Smooth muscle cell (in vitro differentiated cells): ENCODE data around the gene UTP4. TPM values are rescaled to one million over a fixed set of nuclear protein-coding genes. Genes with fewer than 3 reads are reported as not detected.
A peak's percentile ranks its signal among the peaks of the same experiment; 100 is the strongest.

Experiments used
- DNase-seq: peaks from one replicate; lab custom pipeline; 2025; ENCODE audit not compliant: unreplicated experiment; lab: John Stamatoyannopoulos, UW
- H2AFZ ChIP-seq: fragments of 200-600 bp; sonication (generic); 2 replicates; pipeline ENCODE4 v1.6.0; 2016; ENCODE audit warnings: antibody characterized with exemption, low read depth, mild to moderate bottlenecking
- H3F3A ChIP-seq: fragments of 200-600 bp; sonication (generic); 2 replicates; pipeline ENCODE4 v1.6.0; 2017; ENCODE audit warnings: antibody characterized with exemption, low read depth
- H3K27ac ChIP-seq: fragments of 200-600 bp; sonication (generic); 2 replicates; pipeline ENCODE4 v1.5.1; 2016; ENCODE audit warnings: low read depth, mild to moderate bottlenecking
- H3K27me3 ChIP-seq: fragments of 200-600 bp; sonication (generic); 2 replicates; pipeline ENCODE4 v1.6.1; 2016; ENCODE audit warnings: low read depth, mild to moderate bottlenecking
- H3K36me3 ChIP-seq: fragments of 200-600 bp; sonication (generic); 2 replicates; pipeline ENCODE4 v1.5.1; 2016; ENCODE audit warnings: low read depth
- H3K4me1 ChIP-seq: fragments of 200-600 bp; sonication (generic); 2 replicates; pipeline ENCODE4 v1.5.1; 2016; ENCODE audit warnings: low read depth
- H3K4me2 ChIP-seq: fragments of 200-600 bp; sonication (generic); 2 replicates; pipeline ENCODE4 v1.6.0; 2016; ENCODE audit warnings: mild to moderate bottlenecking
- H3K4me3 ChIP-seq: fragments of 200-600 bp; sonication (generic); 2 replicates; pipeline ENCODE4 v1.5.1; 2016; ENCODE audit warnings: mild to moderate bottlenecking
- H3K79me2 ChIP-seq: fragments of 200-600 bp; sonication (generic); 2 replicates; pipeline ENCODE4 v1.6.0; 2016; ENCODE audit warnings: low read depth, mild to moderate bottlenecking
- H3K9ac ChIP-seq: fragments of 200-600 bp; sonication (generic); 2 replicates; pipeline ENCODE4 v1.6.0; 2016; ENCODE audit warnings: low read depth
- H3K9me3 ChIP-seq: fragments of 200-600 bp; sonication (generic); replicated peaks from 2 replicates; pipeline ENCODE4 v1.5.1; 2016; ENCODE audit warnings: low read depth
- H4K20me1 ChIP-seq: fragments of 200-600 bp; sonication (generic); 2 replicates; pipeline ENCODE4 v1.6.0; 2016; ENCODE audit warnings: low read depth
- WGBS: methylation state at CpG from one replicate; pipeline ENCODE4 v1.1.7; 2016; ENCODE audit warnings: low lambda C conversion rate; 5-methylcytosine and 5-hydroxymethylcytosine counted together
- polyA plus RNA-seq: library from polyadenylated mRNA; unstranded; fragments of >200 nt; fragmentation: Nextera tagmentation; extraction: Ambion mirVana; gene quantifications from 2 replicates; pipeline ENCODE4 v1.2.1, GENCODE V29; 2016
- total RNA-seq: library from RNA; depleted of rRNA; stranded (reverse); fragments of >200 nt; gene quantifications from 2 replicates; pipeline ENCODE4 v1.2.3, GENCODE V29; 2014
- TF ChIP-seq, protein P1 (sequence below): fragments of 200-600 bp; sonication (generic); IDR thresholded peaks from 2 replicates; pipeline ENCODE4 v1.5.1; 2017; ENCODE audit warnings: borderline replicate concordance, mild to moderate bottlenecking, antibody characterized with exemption; ENCODE audit not compliant: insufficient read depth, poor library complexity, severe bottlenecking

Gene UTP4
- total and polyA plus RNA-seq, 2 experiments from 2014 or later = 20.4 to 29.0 TPM

GRCh38 chr16:69193855-69194254, 61.4 kb downstream of the UTP4 start:
- peaks cover 75% of the 10 kb centered on the region for H3K79me2 ChIP-seq

GRCh38 chr16:69194488-69194887, 62.0 kb downstream of the UTP4 start:
- Histone ChIP-seq H3K27ac (no peak overlapping the region), H3K9me3 (no peaks in the 10 kb centered on the region), H3K4me1 (peaks cover under 1% of the 10 kb centered on the region), H3K9ac (no peak overlapping the region), H3K36me3 (no peaks in the 10 kb centered on the region), H3K27me3 (no peaks in the 10 kb centered on the region), H4K20me1 (peaks cover 95% of the 10 kb centered on the region), H2AFZ (no peak overlapping the region), H3K4me3 (no peak overlapping the region), H3K79me2 (peaks cover 75% of the 10 kb centered on the region), H3F3A (no peaks in the 10 kb centered on the region), H3K4me2 (peak overlapping the region; percentile 48)
- DNase-seq = no peak
- TF ChIP-seq, protein P1, sequence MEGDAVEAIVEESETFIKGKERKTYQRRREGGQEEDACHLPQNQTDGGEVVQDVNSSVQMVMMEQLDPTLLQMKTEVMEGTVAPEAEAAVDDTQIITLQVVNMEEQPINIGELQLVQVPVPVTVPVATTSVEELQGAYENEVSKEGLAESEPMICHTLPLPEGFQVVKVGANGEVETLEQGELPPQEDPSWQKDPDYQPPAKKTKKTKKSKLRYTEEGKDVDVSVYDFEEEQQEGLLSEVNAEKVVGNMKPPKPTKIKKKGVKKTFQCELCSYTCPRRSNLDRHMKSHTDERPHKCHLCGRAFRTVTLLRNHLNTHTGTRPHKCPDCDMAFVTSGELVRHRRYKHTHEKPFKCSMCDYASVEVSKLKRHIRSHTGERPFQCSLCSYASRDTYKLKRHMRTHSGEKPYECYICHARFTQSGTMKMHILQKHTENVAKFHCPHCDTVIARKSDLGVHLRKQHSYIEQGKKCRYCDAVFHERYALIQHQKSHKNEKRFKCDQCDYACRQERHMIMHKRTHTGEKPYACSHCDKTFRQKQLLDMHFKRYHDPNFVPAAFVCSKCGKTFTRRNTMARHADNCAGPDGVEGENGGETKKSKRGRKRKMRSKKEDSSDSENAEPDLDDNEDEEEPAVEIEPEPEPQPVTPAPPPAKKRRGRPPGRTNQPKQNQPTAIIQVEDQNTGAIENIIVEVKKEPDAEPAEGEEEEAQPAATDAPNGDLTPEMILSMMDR = no peak

More at GRCh38 chr16:69193855-69194254, 61.4 kb downstream of the UTP4 start:
- Histone ChIP-seq H3K9ac (no peak overlapping the region), H3K36me3 (no peaks in the 10 kb centered on the region), H3K4me1 (peaks cover 7% of the 10 kb centered on the region), H4K20me1 (peaks cover 95% of the 10 kb centered on the region), H3K4me3 (no peak overlapping the region), H3K9me3 (no peaks in the 10 kb centered on the region), H3F3A (no peaks in the 10 kb centered on the region), H3K27ac (no peak overlapping the region), H2AFZ (no peak overlapping the region), H3K27me3 (no peaks in the 10 kb centered on the region), H3K4me2 (peak overlapping the region; percentile 35)
- TF ChIP-seq, protein P1 = no peak
- no peak for DNase-seq

- Histone ChIP-seq H3K4me2 (no peak overlapping the region), H3K36me3 (no peaks in the 10 kb centered on the region), H4K20me1 (peaks cover 95% of the 10 kb centered on the region), H3K4me3 (no peak overlapping the region), H3F3A (no peaks in the 10 kb centered on the region), H3K9ac (no peak overlapping the region), H3K27ac (no peak overlapping the region), H3K4me1 (no peaks in the 10 kb centered on the region), H3K9me3 (no peaks in the 10 kb centered on the region), H3K79me2 (peaks cover 77% of the 10 kb centered on the region), H2AFZ (no peak overlapping the region), H3K27me3 (no peaks in the 10 kb centered on the region)
- WGBS = over 99% methylated on average over 4 of the region's 4 CpGs
- TF ChIP-seq, protein P1 = no peak
- DNase-seq = no peak
Measured at GRCh38 chr16:69195369-69196029, 63.0 kb downstream of the UTP4 start.

DNA sequence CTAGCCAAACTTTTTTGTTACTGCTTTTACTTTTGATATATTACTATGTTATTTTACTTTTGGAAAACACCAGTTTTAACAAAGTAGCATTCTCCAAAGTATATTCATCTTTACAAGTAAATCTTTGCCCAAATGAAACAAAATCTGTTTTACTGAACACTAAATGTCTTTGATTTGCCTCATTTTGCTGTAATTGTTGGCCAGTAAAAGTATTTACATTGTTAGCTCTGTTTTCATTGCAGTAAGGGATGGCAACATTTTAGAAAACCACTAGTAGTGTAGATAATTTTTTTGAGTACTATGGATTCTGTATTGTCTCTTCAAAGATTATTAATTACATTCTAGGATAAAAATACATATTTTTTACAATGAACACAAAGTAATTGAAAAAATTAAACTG, 65.1 kb downstream of the UTP4 start:
- Histone ChIP-seq H3F3A (no peaks in the 10 kb centered on the region), H3K27ac (no peak overlapping the region)
- TF ChIP-seq, protein P1 = no peak

More for the DNA sequence above, 65.1 kb downstream of the UTP4 start:
- Histone ChIP-seq H3K4me1 (no peaks in the 10 kb centered on the region), H3K36me3 (no peaks in the 10 kb centered on the region), H3K4me2 (no peak overlapping the region), H3K79me2 (peaks cover 74% of the 10 kb centered on the region), H3K9ac (no peak overlapping the region), H4K20me1 (peaks cover 98% of the 10 kb centered on the region), H3K27me3 (no peaks in the 10 kb centered on the region), H3K4me3 (no peak overlapping the region), H2AFZ (no peak overlapping the region), H3K9me3 (no peaks in the 10 kb centered on the region)
- DNase-seq = no peak
